Mucosa of descending colon (tissue), 3 donors: ENCODE results near the gene NR2C2AP. TPM values are rescaled to one million over a fixed set of nuclear protein-coding genes. Genes with fewer than 3 reads are reported as not detected.

Experiments used
- ATAC-seq: fragments of 200-7000 bp; cut with Tn5 transposase; one replicate; pipeline ENCODE4 v1.9.1; 2020; ENCODE audit warnings: mild to moderate bottlenecking, moderate library complexity
- DNase-seq, 3 donors: peaks; one replicate each; pipeline ENCODE4 v3.0.0-alpha.2; 2020
- H3K36me3 ChIP-seq: fragments of 200-600 bp; one replicate; pipeline ENCODE4 v1.8.0; 2021; ENCODE audit warnings: low read depth, mild to moderate bottlenecking
- H3K4me1 ChIP-seq: fragments of 200-600 bp; one replicate; pipeline ENCODE4 v1.8.0; 2021; ENCODE audit warnings: low read depth, mild to moderate bottlenecking
- H3K4me3 ChIP-seq: fragments of 200-600 bp; one replicate; pipeline ENCODE4 v1.8.0; 2021; ENCODE audit warnings: mild to moderate bottlenecking
- H3K9me3 ChIP-seq: fragments of 200-600 bp; one replicate; pipeline ENCODE4 v1.8.0; 2021; ENCODE audit warnings: mild to moderate bottlenecking
- CTCF ChIP-seq: fragments of 200-600 bp; IDR thresholded peaks from one replicate; pipeline ENCODE4 v1.8.0; 2022; ENCODE audit warnings: antibody characterized with exemption, mild to moderate bottlenecking
- intact Hi-C, 2 donors: fragments of 100-400 bp; cut with DNase I in 1 of 2; cut with micrococcal nuclease in 1 of 2; formaldehyde crosslinking; loops; one replicate each; pipeline versions ENCODE4 v1.11.0 to v1.11.1; 2022; cut with DNase I, micrococcal nuclease
- total RNA-seq, 3 donors: library from RNA; stranded (reverse); fragmentation: NEBNext Ultra II Directional in 2 of 3; extraction: Animal tissue kit (Norgen Biotek cat#: 25700) in 2 of 3; gene quantifications; one replicate each; pipeline versions ENCODE4 v1.2.1 to v1.2.4, GENCODE V29; 2021 to 2023
- donor health status: DM: no; HTN: no; CAD: no; lungs with moderate emphysema.
- donor health status: DM: no; HTN: no; CAD: no.
- donor health status: DM: no; HTN: yes; CAD: no.

Gene NR2C2AP
- total RNA-seq, 3 donors from 2014 or later, result 12.5 to 14.6 (median 13.4) TPM

GRCh38 chr19:19236173-19236572 lies 33.0 kb upstream of the NR2C2AP start:
- intact Hi-C loops, result no loop called here
- Histone ChIP-seq H3K9me3 (peaks cover 27% of the 10 kb centered on the region), H3K4me1 (no peaks in the 10 kb centered on the region), H3K36me3 (no peaks in the 10 kb centered on the region), H3K4me3 (no peak overlapping the region)
- no peak for TF ChIP-seq CTCF
- no peak for ATAC-seq
- DNase-seq, result no peak

- no peak for TF ChIP-seq CTCF
- Histone ChIP-seq H3K4me3 (no peak overlapping the region), H3K9me3 (peaks cover 27% of the 10 kb centered on the region), H3K4me1 (no peaks in the 10 kb centered on the region), H3K36me3 (no peaks in the 10 kb centered on the region)
- DNase-seq (no peak), ATAC-seq (no peak)
- intact Hi-C loops, result no loop called here
Measured at GRCh38 chr19:19234220-19234816, 31.1 kb upstream of the NR2C2AP start.

- intact Hi-C loops, result no loop called here
- DNase-seq, result no peak
- no peak for TF ChIP-seq CTCF
Measured at GRCh38 chr19:19232261-19232721, 29.1 kb upstream of the NR2C2AP start.

GRCh38 chr19:19230999-19231398 lies 27.8 kb upstream of the NR2C2AP start:
- intact Hi-C loops, result no loop called here

More at GRCh38 chr19:19232261-19232721, 29.1 kb upstream of the NR2C2AP start:
- Histone ChIP-seq H3K9me3 (peaks cover 27% of the 10 kb centered on the region), H3K4me1 (no peaks in the 10 kb centered on the region), H3K4me3 (no peak overlapping the region), H3K36me3 (no peaks in the 10 kb centered on the region)
- no peak for ATAC-seq

GRCh38 chr19:19229701-19230100 lies 26.5 kb upstream of the NR2C2AP start:
- Histone ChIP-seq H3K4me1 (no peaks in the 10 kb centered on the region), H3K4me3 (no peak overlapping the region), H3K9me3 (peaks cover 14% of the 10 kb centered on the region), H3K36me3 (no peaks in the 10 kb centered on the region)
- intact Hi-C loops, result no loop called here
- TF ChIP-seq CTCF, result no peak
- DNase-seq (no peak), ATAC-seq (no peak)

More at GRCh38 chr19:19230999-19231398, 27.8 kb upstream of the NR2C2AP start:
- DNase-seq (no peak), ATAC-seq (no peak)
- Histone ChIP-seq H3K36me3 (no peaks in the 10 kb centered on the region), H3K4me3 (no peak overlapping the region), H3K9me3 (peaks cover 23% of the 10 kb centered on the region), H3K4me1 (no peaks in the 10 kb centered on the region)
- no peak for TF ChIP-seq CTCF

GRCh38 chr19:19227217-19227616 lies 24.0 kb upstream of the NR2C2AP start:
- intact Hi-C loops, result no loop called here
- no peaks in the 10 kb centered on the region for H3K9me3 ChIP-seq
- no peak overlapping the region for H3K4me3 ChIP-seq
- H3K4me1 ChIP-seq, result no peaks in the 10 kb centered on the region
- no peak for TF ChIP-seq CTCF
- DNase-seq (no peak), ATAC-seq (no peak)
- H3K36me3 ChIP-seq, result no peaks in the 10 kb centered on the region
